ENCODE results near the gene AQP12A.
A peak's percentile ranks its signal among the peaks of the same experiment; 100 is the strongest.
"Not testable (repeated sequence)": the region's sequence is repeated elsewhere in the genome, so short reads cannot be mapped to it uniquely, and the experiment has no call there.

Gene AQP12A

DNA sequence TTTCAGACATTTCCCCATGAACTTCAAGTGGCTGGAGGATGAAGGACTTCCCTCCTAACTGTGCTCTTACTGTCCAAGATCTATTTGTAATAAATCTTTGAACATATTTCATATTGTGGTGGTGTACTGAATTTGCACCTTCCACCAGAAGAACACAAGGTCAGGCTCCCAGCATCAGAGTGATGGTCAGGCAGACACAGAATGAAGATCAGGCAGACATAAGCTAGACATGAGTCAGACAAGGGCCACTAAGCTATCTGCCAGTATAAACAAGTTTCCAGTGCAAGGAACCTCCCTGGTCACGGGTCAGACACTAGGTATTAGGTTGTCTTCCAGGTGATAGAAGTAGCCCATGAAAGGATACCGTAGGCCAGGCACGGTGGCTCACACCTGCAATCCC, 29.0 kb upstream of the AQP12A start:
- DNase-seq = no peak

GRCh38 chr2:240663546-240664190, 28.0 kb upstream of the AQP12A start:
- no peak for DNase-seq

- DNase-seq = no peak
These were observed 27.0 kb upstream of the AQP12A start for GRCh38 chr2:240664622-240665021.

DNA sequence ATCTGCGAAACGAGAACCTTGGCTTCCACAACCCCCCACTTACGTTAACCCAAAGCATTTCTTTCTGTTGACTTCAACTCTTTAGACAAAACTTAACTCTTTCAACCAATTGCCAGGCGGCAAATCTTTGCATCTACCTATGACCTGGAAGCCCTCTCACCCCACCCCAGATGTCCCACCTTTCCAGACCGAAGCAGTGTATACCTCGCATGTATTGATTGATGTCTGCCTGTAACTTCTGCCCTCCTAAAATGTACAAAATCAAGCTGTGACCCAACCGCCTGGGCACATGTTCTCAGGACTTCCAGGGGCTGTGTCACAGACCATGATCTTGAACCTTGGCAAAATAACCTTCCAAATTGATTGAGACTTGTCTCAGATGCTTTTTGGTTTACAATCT, 21.3 kb upstream of the AQP12A start:
- no peak for DNase-seq

- DNase-seq = no peak
These were observed 20.7 kb upstream of the AQP12A start for GRCh38 chr2:240670950-240671349.

GRCh38 chr2:240672076-240672700, 19.5 kb upstream of the AQP12A start:
- no peak for DNase-seq

DNA sequence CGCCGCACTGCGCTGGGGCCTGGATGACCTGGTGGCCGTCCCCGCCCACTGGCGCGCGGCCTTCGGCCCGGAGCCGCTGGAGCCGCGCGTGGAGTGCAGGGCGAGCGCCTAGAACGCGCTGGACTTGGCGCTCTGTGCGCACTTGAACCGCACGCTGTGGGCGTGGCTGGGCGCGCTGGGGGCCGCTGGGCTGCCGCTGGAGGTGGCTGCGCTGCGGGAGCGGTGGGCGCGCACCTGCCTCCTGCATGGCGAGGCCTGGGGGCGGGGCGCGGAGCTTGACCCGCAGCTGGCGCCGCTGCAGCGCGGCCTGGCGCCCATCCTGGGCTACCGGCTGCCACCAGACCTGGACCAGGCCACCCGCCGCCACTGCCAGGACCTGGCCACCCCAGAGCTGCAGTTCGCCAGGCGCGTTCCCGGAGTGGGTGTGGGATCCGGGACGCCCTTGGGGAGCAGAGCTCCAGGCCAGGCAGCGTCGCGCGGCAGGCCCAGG, 18.9 kb upstream of the AQP12A start:
- DNase-seq = no peak

DNA sequence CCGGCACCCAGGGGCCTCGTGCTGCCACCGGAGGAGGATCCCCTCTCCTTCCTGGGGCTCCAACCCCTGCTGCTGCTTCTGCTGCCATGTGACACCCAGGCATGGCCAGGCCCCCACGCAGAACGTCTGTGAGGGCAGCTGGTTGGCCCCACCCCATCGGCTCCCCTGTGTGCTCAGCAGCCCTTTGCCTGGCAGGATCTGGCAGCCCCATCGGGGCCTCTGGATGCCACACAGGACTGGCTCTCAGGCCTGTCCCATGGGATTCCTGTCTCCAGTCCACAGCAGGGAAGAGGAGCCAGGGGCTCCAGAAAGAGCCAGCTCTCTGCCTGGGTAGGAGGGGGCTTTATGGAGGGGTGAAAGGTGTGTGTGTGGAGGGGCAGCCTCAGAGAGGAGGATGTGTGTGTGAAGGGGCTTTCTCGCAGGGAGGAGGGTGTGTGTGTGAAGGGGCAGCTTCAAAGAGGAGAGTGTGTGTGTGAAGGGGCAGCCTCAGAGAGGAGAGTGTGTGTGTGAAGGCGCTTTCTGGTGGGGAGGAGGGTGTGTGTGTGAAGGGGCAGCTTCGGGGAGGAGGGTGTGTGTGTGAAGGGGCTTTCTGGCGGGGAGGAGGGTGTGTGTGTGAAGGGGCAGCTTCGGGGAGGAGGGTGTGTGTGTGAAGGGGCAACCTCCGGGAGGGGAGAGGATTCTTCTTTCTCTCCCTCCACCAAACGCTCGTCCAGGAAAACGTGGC, 17.0 kb upstream of the AQP12A start:
- DNase-seq = peak; percentile 32

DNA sequence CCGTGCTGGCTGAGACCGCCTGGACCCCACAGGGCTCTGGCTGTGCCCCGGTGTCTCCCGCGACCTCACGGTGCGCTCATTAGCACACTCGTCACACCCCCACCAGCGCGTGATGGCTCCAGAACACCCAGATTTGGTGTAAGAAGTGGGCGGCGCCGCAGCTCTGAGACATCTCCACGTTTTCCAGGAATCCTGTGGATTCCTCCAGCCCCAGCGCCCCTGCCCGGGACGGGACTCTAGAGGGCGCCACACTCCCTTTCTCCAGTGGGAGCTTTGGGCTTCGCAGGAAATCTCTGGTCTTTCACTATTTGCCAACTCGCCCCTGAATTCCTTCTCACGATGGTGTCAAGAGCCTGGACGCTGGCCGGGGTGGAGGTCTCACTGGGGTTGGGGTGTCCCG, 16.3 kb upstream of the AQP12A start:
- DNase-seq = not testable (repeated sequence)

DNA sequence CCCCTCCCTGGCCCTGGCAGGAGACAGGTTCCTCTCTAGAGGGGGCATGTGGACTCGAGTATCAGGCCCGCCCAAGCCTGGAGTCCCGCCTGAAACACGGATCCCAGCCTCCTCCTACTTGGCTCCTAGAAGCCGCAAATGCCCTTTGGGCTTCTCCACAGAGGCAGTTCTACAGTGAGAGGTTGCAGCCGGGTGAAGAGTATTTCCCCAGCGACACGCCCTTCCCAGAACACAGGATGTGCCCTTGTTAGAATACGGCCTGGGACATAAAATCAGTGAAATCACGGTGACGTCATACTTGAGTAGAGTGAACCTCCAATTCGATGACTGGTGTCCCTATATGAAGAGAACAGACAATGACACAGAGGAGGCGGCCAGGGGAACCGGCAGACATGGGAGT, 13.6 kb upstream of the AQP12A start:
- not testable (repeated sequence) for DNase-seq

DNA sequence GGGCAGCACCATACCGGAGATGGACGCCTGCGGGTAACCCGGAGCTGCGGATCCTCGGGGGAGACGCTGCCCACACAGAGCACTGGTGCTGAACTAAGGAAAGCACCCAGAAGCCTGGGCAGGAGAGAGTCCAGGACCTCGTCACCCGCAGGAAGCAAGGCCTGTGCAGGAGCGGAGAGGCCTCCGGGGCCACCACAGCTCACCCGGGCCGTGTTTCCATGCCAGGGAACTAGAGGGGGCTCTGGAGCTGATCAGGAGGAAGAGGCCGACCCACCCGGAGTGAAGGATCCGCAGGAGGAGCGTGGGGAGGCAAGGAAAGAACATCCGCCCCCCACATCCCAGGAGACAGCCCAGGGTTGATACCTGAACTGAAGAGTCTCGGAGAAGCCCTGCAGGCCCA, 12.8 kb upstream of the AQP12A start:
- DNase-seq = not testable (repeated sequence)

GRCh38 chr2:240680185-240680584, 11.5 kb upstream of the AQP12A start:
- not testable (repeated sequence) for DNase-seq

DNA sequence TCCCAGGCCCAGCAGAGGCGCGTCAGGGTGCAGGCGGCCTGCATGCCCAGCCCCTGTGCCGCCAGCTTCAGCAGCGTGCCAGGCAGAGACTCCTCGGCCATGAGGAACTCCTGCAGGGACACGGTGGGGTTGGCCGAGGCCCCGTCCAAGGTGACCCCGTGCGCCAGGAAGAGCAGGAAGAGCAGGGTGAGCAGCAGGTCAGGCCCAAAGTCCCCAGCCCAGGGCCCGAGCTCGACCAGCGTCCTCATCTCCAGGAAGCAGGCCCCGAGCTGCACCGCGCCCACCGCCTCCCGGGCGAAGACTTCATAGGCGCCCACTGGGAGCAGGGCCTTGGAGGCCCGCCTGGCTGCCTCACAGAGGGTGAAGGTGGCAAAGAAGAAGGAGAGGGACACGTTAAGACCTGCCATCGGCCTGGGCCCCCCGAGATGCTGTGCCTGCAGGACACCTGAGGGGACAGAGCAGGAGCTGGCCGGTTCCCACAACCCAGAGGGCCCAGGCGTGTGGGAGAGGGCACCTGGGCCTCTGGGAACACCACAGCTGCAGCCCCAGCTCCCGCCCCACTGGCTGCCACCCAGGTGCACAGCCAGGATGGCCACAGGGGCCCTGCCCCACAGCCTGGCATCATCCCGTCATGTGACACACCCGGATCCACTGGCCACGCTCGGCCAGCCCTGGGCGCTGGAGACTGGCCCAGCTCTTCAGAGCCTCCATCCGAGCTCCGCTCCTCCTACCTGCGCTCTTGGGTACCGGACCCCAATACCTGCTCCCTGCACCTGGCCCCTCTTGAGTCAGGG, 9.0 kb upstream of the AQP12A start, which contains the start of gene AQP12B:
AQP12B (minus strand) TSS at position 455 of the 794 bp plus-strand sequence; CDS start at position 407, 48 bp downstream.
- DNase-seq = not testable (repeated sequence)

DNA sequence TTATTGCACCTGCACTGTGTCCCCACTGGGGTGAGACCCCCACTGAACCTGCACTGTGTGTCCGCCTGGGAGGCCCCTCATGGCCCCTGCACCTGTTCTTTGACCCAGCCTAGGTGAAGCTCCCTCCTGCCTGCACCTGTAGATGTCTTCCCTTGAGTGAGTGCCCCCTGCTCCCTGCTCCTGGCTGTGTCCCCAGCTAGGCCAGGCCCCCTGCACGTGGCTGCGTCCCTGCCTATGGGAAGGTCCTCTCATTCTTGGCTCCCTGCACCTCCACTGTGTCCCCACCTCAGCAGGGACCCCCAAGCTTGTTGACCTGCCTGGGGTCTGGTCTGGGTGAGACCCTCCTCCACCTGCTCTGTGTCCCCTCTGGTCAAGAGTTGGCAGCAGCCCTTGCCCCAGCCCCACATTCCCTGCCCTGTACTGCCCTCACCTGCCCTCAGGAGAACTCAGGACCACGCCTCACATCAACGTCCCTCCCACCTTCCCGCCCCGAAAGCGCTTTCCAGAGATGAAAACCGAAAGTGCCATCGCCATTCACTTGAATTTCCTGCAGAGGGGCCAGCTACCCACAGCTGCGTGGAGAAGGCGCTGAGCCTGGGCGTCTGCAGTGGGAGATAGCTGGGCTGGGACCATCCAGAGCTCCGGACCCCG, 8.2 kb upstream of the AQP12A start:
- not testable (repeated sequence) for DNase-seq

GRCh38 chr2:240683980-240684728, 7.5 kb upstream of the AQP12A start:
- DNase-seq = not testable (repeated sequence)

GRCh38 chr2:240685771-240686371, 5.8 kb upstream of the AQP12A start:
- no peak for DNase-seq

- no peak for DNase-seq
These were observed 5.2 kb upstream of the AQP12A start for GRCh38 chr2:240686460-240686859.

- DNase-seq = no peak
These were observed 4.5 kb upstream of the AQP12A start for GRCh38 chr2:240687045-240687740.

- no peak for DNase-seq
These were observed 3.7 kb upstream of the AQP12A start for GRCh38 chr2:240687741-240688552.

DNA sequence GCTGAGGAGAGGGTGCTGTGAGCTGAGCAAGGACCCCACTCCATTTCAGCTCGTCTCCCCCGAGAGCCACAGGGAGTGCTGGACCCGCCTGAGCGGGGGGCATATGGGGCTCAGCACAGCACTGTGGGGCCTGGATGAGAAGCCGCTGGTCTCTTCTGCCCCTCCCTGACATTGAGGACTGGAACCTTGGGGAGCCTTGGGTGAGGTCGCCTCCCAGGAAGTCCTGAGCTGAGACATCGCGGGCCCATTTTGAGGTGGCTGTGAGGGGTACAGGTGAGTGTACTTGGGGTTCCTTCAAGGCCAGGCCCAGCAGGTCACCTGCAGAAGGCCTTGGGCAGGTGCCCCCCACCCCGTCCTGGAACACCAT, 3.1 kb upstream of the AQP12A start:
- no peak for DNase-seq
